Measurements from ENCODE around the gene ASB5. TPM values are rescaled to one million over a fixed set of nuclear protein-coding genes. Genes with fewer than 3 reads are reported as not detected.

ASB5 gene
- total and polyA plus RNA-seq, 2 of the 8 experiments (the other 6 are each of a cell fraction or from before 2014, with no cell fraction given) = 0.02 TPM; not detected in 1

DNA sequence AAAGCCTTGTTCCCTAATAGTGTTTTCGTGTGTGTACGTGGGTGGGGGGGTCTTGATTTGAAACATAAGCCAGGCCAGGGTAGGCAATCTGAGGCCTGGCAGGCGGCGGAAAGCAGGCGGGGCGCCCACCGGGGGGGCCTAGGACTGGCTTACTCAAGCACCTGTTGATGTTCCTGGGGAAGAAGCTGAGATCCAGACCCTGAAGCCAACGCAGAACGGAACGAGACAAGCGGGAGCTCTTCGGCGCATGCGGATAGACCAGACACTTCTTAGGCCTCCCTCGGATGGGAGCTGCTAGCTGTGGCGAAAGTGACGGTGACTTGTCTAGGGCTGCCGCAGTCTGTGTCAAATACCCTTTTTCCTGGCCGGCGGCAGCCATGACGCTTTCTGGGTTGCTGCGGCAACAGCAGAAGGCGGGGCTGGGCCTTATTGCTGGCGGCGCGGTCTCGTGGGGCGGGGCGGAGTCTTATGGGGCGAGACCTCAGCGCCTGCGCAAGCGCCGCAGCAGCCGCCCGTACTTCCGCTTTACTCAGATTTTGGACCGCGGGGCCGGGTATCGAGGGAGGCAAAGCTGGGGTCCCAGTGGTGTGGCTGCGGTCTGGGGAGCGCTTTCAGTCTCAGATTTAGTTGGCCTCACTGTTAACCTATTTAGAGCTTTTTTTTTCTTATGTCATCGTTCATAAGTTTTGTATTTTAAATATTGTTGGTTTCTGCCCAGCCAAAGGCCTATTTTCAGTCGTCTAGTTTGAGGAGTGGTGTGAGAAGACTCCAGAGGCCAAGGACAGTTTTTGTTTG is 73.6 kb downstream of the ASB5 start, which contains the start of gene SPATA4 (continued):
- TF ChIP-seq EZH2 (IDR thresholded peaks at IDR 0.05; ENCODE audit: low read depth, low read length, severe bottlenecking) (no peak), TBP (IDR thresholded peaks at IDR 0.05; ENCODE audit: low read depth, low read length) (peak; percentile 75), GTF2F1 (IDR thresholded peaks at IDR 0.05; ENCODE audit: borderline replicate concordance, low read depth, low read length) (no peak)

Measured in H1 (cell line).